NCI-H226 (cell line): ENCODE data around the gene BIN1.

Experiments used
- DNase-seq: peaks from one replicate; pipeline ENCODE4 v3.0.0-alpha.2; 2015

BIN1 gene

GRCh38 chr2:127014224-127014623 lies 92.7 kb downstream of the BIN1 start:
- DNase-seq, result no peak

- no peak for DNase-seq
These were observed 94.1 kb downstream of the BIN1 start for GRCh38 chr2:127012868-127013267.

DNA sequence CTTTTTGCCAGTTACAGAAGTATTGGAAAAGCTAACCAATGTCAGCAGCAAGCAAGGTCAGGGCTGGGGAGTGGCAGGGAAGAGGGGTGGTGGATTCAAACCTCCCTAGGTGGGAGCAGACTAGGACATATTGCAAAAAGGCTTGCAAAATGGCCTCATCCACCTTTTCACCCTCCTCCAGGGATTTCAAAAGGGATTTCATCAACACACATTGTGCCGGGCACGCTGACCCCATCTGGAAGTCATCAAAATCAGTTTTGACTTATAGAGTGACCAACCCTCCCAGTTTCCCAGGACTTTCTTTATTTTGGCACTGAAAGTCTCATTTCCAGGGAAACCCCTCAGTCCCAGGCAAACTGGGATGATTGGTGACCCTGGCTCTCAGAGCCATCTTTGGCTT lies 94.7 kb downstream of the BIN1 start:
- DNase-seq, result no peak

- no peak for DNase-seq
These were observed 95.2 kb downstream of the BIN1 start for GRCh38 chr2:127011796-127012195.

DNA sequence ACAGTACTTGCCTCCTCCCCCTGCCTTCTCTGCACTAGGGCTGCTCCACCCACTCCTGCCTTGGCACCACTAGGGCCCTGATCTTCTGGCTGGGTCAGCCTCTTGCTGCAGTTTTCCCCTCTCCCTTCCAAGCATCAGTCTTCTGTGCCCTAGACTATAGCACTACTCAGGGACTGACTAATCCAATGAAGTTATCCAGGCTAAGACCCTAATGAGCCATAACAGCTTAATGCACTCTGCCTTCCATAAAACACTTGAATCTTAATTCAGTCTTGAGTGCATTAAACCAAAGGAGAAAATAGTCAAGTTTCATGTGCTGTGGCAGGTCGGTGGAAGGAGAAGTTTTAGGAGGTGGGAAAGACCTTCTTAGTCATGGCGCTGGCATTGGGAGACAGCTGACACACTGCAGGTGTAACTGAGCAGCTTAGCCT lies 95.7 kb downstream of the BIN1 start:
- no peak for DNase-seq

DNA sequence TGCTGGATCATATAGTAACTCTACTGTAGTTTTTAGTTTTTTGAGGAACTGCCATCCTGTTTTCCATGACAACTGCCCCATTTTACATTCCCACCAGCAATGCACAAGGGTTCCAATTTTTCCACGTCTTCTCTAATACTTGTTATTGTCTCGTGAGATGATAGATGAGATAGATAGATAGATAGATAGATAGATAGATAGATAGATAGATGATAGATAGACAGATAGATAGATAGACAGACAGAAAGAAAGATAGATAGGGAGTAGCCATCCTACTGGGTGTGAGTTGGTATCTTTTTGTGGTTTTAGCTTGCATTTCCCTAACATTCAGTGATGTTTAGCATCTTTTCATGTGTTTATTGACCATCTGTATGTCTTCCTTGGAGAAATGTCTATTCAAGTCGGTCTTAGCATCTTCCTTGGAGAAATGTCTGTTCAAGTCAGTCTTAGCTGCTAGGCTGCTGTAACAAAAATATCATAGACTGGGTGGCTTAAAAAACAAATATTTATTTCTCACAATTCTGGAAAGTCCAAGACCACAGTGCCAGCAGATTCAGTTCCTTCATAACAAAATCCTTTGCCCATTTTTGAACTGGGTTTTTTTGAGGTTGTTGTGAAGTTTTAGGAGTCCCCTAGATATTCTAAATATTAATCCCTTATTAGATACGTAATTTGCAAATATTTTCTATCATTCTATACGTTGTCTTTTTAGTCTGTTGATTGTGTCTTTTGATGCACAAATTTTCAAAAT lies 98.5 kb downstream of the BIN1 start:
- DNase-seq, result no peak

DNA sequence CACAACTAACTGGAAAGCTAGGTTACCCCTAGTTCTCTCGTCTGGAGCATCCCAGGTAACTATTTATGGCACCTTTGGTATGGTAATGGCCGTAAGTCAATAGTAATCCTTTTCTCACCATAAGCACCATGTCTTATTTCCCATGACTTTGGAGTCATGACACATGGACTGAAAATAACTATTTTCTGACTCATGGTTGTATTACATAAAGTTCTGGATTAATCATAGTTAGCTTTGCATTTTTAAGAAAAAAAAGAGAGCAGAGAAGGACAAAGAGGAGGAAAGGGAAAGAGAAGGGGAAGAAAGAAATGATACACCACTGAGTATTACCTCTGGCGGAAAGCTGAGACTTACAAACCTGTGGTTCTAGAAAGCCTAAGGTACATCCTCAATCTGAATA lies 99.3 kb downstream of the BIN1 start:
- DNase-seq, result peak; percentile 48

DNA sequence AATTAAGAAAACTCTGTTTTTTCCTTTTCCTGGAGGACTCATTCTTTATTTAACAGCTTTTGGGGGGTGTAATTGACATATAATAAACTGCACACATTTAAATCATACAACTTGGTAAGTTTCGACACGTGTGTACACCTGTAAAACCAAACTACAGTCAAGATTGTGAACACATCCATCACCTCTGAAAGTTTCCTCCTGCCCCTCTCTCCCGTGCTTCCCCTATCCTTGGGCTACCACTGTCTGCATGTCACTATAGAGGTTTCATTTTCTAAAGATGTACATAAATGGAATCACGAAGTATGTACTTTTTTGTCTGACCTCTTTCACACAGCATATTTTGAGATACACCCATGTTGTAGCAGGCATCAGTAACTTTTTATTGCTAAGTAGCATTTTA lies 100.0 kb downstream of the BIN1 start:
- no peak for DNase-seq

DNA sequence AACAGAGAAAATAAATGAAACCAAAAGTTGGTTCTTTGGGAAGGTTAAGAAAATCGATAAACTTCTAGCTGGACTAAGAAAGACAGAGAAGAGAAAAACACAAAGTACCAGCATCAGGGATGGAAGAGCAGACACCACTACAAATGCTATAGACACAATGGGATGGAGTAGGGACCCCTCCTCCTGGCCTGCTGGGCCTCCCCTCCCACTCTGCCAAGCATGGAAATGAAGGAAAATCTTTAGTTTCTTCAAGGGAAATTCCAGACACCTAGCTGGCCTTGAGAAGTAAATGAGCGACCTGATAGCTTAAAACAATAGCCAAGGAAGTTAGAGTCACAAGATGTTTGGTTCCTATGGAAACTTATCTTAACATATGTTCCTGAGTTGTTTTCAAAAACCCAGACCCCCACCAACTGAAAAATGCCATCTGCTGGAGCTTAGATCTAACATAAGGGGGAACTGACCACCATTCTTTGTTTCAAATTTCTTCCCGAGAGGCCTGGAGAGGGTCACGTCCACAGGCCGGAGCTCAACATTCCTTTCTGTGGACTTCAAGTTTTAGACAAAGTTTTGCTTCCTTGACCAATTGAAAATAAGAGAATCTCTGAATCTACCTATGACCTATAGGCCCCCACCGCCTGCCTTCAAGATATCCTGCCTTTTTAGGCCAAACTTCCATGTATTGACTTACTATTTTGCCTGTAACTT lies 101.9 kb downstream of the BIN1 start:
- no peak for DNase-seq

DNA sequence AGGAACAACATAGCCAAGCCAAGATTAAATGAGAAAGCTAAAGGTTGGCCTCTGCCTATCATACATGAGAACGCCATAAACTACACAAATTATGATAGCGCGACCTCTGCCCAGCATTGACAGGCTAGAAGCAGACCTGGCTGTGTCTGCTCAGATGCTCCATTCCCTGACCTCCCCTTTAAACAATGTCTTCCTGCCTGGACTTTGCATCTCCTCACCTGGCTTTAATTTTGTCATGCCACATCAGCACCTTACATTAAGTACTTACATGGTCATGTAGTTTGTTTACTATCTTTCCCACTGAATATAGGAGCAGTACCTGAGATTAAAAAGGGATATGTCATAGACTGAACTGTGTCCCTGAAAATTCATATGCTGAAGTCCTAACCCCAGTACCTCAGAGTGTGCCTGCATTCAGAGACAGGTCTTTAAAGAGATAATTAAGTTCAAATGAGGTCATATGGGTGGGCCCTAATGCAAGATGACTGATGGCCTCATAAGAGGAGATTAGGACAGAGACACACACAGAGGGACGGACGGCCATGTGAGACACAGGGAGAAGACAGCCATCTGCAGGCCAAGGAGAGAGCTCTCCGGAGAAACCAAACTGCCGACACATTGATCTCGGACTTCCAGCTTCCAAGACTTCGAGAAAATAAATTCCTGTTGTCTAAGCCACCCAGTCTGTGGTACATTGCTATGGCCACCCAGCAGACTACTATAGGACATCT lies 103.7 kb downstream of the BIN1 start:
- no peak for DNase-seq

DNA sequence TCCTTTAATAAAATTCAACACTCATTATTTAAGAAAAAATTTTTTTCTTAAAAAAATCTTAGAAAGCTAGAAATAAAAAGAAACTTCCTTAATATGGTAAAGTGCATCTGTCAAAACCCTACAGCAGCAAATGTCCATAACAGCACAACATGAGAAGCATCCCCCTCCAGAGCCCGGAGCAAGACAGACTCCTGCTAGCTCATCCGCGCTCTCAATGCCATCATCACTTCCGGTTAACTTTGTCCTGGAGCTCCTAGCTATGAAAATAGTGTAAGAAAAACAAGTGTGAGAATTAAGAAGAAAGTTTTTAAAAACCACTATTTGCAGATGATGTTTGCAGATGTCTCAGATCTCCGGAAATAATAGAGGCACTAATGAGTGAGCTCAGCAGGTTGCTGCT lies 105.2 kb downstream of the BIN1 start:
- DNase-seq, result no peak

- DNase-seq, result no peak
These were observed 106.0 kb downstream of the BIN1 start for GRCh38 chr2:127000937-127001336.

- no peak for DNase-seq
These were observed 106.8 kb downstream of the BIN1 start for GRCh38 chr2:127000194-127000593.

DNA sequence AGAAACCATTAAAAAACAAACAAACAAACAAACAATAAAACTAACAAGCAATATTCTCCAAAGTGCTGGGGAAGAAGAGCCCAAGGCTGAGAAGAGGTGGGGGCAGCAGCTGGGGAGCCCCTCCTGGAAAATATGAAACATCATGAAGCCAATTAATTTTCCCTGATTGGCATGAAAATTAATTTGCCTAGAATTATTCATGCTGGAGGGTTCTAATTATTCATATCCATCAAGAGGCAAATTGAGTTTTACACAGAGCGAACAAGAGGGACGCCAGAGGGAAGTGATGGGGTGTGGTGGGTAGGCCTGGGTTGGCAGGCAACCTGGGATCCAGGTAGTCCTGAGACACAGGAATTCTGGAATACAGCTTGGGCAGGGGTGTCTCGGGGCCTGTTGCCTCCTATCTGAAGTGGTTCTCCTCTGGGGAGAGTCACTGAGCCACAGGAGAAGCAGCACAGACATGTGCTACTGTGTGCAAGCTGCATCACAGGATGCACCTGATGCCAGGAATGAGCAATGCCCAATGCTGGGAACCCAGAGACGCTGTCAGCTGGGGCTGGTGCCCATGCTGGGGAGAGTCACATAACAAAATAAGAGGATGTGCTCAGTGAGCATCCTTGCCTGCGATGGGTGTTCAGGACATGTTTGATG lies 107.7 kb downstream of the BIN1 start:
- no peak for DNase-seq

GRCh38 chr2:126998486-126998885 lies 108.5 kb downstream of the BIN1 start:
- DNase-seq, result no peak
